Glutamatergic neuron (in vitro differentiated cells): ENCODE data around the gene SGSM2. TPM values are rescaled to one million over a fixed set of nuclear protein-coding genes. Genes with fewer than 3 reads are reported as not detected.

ENCODE experiments used
- DNase-seq: peaks from one replicate; pipeline ENCODE4 v3.0.0; 2022
- H3K27ac Mint-ChIP-seq: one replicate; pipeline ENCODE4 v1.8.0; 2020; ENCODE audit warnings: mild to moderate bottlenecking, mixed read lengths, inconsistent platforms; ENCODE audit not compliant: unreplicated experiment
- H3K27me3 Mint-ChIP-seq: one replicate; pipeline ENCODE4 v1.8.0; 2020; ENCODE audit warnings: mild to moderate bottlenecking, moderate library complexity, mixed read lengths, inconsistent platforms; ENCODE audit not compliant: unreplicated experiment
- H3K36me3 Mint-ChIP-seq: one replicate; pipeline ENCODE4 v1.8.0; 2020; ENCODE audit warnings: mild to moderate bottlenecking, mixed read lengths, inconsistent platforms; ENCODE audit not compliant: unreplicated experiment
- H3K4me1 Mint-ChIP-seq: one replicate; pipeline ENCODE4 v1.8.0; 2020; ENCODE audit warnings: mild to moderate bottlenecking, low read depth, mixed read lengths, inconsistent platforms; ENCODE audit not compliant: unreplicated experiment
- H3K4me3 Mint-ChIP-seq: one replicate; pipeline ENCODE4 v1.8.0; 2020; ENCODE audit warnings: mild to moderate bottlenecking, mixed read lengths, inconsistent platforms; ENCODE audit not compliant: unreplicated experiment
- H3K9me3 Mint-ChIP-seq: one replicate; pipeline ENCODE4 v1.8.0; 2020; ENCODE audit warnings: mild to moderate bottlenecking, moderate library complexity, mixed read lengths, inconsistent platforms; ENCODE audit not compliant: unreplicated experiment
- CTCF ChIP-seq: fragments of 200-600 bp; sonication (generic); IDR thresholded peaks from one replicate; pipeline ENCODE4 v1.5.0; 2021; ENCODE audit not compliant: partially characterized antibody, unreplicated experiment
- total RNA-seq: library from RNA; stranded (reverse); fragmentation: NEBNext Ultra II Directional; extraction: Animal tissue kit (Norgen Biotek cat#: 25700); gene quantifications from one replicate; pipeline ENCODE4 v1.2.1, GENCODE V29; 2021; ENCODE audit not compliant: unreplicated experiment

Gene SGSM2
- total RNA-seq, 1 donor from 2014 or later: 111 TPM

DNA sequence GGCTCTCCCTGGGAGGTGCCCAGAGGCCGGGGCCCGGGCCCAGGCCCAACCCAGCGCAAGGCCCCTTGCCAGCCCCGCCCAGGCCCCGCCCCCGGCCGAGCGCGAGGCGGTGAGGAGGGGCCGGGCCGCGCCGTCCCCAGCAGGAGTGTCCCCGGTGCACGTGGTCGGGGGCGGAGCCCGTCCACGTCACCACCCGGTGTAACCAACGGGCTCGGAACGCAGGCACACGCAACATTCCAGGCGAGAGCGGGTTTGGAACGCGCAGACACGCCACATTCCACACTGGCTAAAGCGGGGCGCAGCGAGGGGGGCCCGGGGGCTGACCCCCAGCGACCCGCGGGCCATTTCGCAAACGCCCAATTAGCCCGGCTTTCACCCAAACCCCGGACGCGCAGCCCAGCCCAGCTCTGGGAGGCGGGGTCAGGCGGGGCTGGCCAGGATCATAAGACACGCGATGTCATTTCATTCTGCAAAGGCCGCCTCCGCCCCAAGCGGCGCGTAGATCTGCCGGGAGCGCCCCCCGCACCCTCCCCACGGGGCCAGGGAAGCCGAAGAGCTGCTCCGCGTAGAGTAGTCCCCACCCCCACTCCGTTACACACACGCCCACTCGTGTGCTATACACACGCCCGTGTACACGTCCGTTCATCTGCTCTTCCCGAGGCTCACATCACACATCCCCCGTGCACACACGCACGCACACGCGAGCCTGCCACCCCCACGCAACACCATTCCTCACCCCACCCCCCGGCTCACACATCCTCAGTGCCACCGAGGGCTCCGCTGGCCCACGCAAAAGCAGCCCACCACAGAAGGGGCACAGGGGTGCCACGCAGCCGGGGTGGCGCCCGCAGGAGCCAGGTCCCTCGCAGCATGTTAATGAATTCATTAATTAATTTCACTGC lies 62.5 kb downstream of the SGSM2 start:
- peak overlapping the region; percentile 98 for H3K27ac Mint-ChIP-seq
- H3K4me3 Mint-ChIP-seq: peak overlapping the region; percentile 95
- H3K9me3 Mint-ChIP-seq: peaks cover 13% of the 10 kb centered on the region
- TF ChIP-seq CTCF: no peak
- peaks cover 13% of the 10 kb centered on the region for H3K27me3 Mint-ChIP-seq
- peaks cover 22% of the 10 kb centered on the region for H3K4me1 Mint-ChIP-seq
- peak; percentile 95 for DNase-seq
- H3K36me3 Mint-ChIP-seq: no peaks in the 10 kb centered on the region

DNA sequence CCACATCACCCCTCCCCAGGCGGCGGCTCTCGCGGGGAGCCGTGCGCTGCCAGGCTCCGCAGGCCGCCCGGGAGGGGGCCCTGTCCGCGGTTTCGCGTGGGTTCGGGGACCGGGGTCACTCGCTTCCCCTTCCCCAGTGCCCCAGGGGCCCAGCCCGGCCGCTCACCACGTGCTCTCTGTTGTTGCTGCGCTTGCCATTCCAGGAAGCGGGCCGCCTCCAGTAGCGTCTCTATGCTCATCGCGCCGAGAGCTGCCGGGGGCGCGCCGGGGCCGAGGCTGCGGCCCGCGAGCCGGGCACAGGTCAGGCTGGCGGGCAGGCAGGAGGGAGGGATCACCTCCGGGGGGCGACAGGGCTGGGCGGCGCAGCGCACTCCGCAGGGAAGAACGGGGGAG lies 63.2 kb downstream of the SGSM2 start:
- no peaks in the 10 kb centered on the region for H3K36me3 Mint-ChIP-seq
- peaks cover 13% of the 10 kb centered on the region for H3K9me3 Mint-ChIP-seq
- TF ChIP-seq CTCF: no peak
- peaks cover 25% of the 10 kb centered on the region for H3K4me1 Mint-ChIP-seq
- H3K4me3 Mint-ChIP-seq: peak overlapping the region; percentile 92
- peak overlapping the region; percentile 96 for H3K27ac Mint-ChIP-seq
- DNase-seq: peak; percentile 78
- peaks cover 15% of the 10 kb centered on the region for H3K27me3 Mint-ChIP-seq

DNA sequence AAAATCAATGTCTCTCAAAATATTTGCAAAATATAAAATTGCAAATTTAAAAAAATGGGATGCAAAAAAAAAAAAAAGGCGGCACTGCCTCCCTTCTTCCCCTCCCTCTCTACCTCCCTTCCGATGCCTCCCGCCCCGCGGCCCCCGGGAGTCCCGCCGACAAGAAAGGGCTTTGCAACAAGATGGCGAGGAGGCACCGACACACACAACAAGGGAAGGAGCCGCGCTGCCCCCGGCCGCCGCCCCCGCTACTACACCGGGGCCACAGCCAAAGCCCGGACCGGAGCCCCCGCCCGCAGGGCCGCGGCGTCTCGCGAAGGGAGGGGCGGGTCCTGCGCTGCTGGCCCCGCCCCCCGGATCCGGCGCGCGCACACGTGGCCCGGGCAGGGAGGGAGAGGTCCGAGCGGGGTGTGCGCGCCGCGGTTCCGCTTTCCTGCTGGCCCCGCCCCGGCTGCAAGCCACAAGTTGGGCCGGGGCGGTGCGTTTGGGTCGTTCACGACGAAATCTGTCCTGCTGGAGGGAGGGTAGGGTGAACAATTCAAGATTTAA lies 63.6 kb downstream of the SGSM2 start, which contains the start of gene MNT:
MNT (minus strand) TSS at position 184 of the 549 bp plus-strand sequence. CDS start 348 bp downstream, outside the sequence.
- TF ChIP-seq CTCF: peak; percentile 12
- Mint-ChIP-seq H3K4me1 (peaks cover 23% of the 10 kb centered on the region), H3K9me3 (peaks cover 13% of the 10 kb centered on the region), H3K27ac (peak within 1 kb of the TSS; percentile 96), H3K27me3 (peaks cover 15% of the 10 kb centered on the region), H3K4me3 (peak within 1 kb of the TSS; percentile 95), H3K36me3 (no peaks in the 10 kb centered on the region)
- peak; percentile 95 for DNase-seq

DNA sequence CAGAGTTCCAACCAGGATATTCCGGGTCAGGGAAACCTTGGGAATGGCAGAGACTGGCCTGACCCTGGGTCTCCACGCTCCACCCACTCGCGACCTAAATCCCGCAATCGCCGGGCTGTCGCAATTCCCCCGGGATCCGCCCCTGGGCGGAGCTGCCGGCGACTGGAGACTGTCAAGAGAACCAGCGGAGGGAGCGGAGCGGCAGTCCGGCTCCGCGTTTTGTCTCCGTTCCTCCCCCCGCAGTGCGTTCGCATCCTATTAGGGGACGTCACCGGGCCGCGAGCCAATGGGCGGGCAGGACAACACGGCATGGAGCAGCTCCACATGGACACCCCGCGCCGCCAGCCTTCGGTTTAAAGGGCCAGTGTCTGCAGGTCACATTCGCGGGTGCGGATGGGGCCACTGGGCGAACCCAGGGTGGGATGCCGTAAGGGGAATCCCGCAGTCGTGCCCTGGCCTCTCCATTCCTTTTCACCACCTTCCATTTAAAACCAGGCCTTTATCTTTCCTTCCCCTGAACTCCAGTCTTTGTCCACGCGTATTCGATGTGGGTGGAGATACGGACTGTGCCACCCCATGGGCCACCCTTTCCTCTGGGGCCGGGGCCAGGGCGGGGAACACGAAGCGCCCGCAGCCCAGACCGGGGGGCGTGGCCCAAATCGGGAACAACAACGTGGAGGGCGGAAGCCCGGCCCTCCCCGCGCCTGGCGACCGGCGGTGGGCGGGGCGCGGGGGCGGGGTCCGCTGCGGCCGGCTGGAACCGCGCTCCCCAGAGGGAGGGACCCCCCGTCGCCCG lies 64.3 kb downstream of the SGSM2 start:
- peak; percentile 100 for DNase-seq
- H3K9me3 Mint-ChIP-seq: peaks cover 11% of the 10 kb centered on the region
- H3K4me3 Mint-ChIP-seq: peak overlapping the region; percentile 95
- no peak for TF ChIP-seq CTCF
- H3K27ac Mint-ChIP-seq: peak overlapping the region; percentile 94
- H3K4me1 Mint-ChIP-seq: peaks cover 19% of the 10 kb centered on the region
- no peaks in the 10 kb centered on the region for H3K36me3 Mint-ChIP-seq
- peaks cover 13% of the 10 kb centered on the region for H3K27me3 Mint-ChIP-seq
